ENCODE results near the gene RNF13. TPM values are rescaled to one million over a fixed set of nuclear protein-coding genes. Genes with fewer than 3 reads are reported as not detected.

RNF13 gene
- total RNA-seq, 2 experiments from 2014 or later, result 28.8 to 41.2 TPM

DNA sequence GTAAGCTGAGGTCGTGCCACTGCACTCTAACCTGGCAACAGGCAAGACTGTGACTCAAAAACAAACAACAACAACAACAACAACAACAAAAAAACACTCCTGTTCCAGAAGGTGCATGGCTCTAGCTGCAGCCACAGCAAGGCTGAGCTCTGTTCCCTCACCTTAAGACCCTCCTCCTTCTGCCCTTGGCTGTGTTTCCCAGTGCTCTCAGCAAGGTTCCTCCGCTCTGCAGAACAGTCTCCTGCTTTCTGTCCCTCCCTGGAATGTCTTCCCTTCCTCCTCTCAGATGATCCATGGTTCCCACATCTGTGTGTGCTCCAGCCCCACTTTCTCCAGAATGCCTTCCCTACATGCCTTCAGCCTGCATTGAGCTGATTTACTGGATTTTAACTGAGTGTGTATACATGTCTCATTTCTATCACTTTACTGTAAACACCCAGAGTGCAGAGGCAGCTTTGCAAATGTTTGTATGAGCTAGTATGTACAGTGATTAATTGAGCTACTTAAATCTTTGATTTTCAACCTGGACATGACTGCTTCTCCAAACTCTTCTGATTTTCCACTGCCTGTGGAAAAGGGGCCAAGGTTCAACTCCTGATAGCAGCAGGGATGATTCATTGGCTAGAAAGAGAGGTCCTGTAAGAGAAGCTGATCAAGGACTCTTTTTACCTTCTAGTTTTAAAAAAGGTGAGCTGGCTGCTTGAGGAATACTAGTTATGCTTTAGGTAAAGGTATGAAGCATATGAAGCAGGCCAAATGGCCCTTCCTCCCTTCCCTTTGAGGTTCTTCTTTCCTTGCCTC is 35.4 kb upstream of the RNF13 start:
- DNase-seq (no peak), ATAC-seq (no peak)
- H3K9me3 Mint-ChIP-seq (ENCODE audit: low read depth), result no peaks in the 10 kb centered on the region
- intact Hi-C loops (cut with DNase I, micrococcal nuclease), result loop anchor here in 1 of 2 experiments (10.0 kb wide), 1 partner anchor 407 kb away; no protein-coding TSS in a partner anchor
- peaks cover 6% of the 10 kb centered on the region for H3K27me3 Mint-ChIP-seq
- POLR2A ChIA-PET, result no interaction called here
- CTCF ChIA-PET, result interaction anchor here (0.6 to 1.7 kb wide), 5 partner anchors 9 to 246 kb away, joined by 3 to 5 read pairs (median 3); no protein-coding TSS in a partner anchor
- H3K27ac Mint-ChIP-seq, result no peak overlapping the region
- no peak overlapping the region for H3K4me3 Mint-ChIP-seq
- H3K36me3 Mint-ChIP-seq (ENCODE audit: low read depth), result no peaks in the 10 kb centered on the region
- H3K4me1 Mint-ChIP-seq, result no peaks in the 10 kb centered on the region

DNA sequence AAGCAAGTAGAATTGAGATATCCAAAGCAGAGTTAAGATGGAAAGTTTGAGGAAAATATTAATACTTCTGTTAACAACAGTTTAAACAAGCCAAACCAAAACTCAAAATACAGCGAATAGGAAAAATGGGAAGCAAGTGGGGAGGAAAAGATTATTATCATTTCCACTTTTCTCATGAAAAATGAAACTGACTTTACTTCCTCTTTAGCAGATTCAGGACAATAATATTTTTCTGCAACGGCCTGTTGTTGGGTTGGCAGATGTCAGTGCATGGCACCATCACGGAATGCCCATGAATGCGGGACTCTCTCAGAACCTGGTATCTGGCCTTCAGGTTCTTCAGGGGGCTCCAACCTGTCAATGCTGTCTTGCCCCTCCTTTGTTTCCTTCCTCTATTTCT is 31.8 kb upstream of the RNF13 start:
- no peak for ATAC-seq
- POLR2A ChIA-PET, result no interaction called here
- Mint-ChIP-seq H3K27me3 (peaks cover 6% of the 10 kb centered on the region), H3K27ac (no peak overlapping the region), H3K4me3 (no peak overlapping the region), H3K4me1 (no peaks in the 10 kb centered on the region), H3K36me3 (ENCODE audit: low read depth) (no peaks in the 10 kb centered on the region), H3K9me3 (ENCODE audit: low read depth) (no peaks in the 10 kb centered on the region)
- CTCF ChIA-PET, result interaction anchor here (0.8 to 1.6 kb wide), 2 partner anchors 10 to 27 kb away, joined by 3 to 8 read pairs; no protein-coding TSS in a partner anchor
- DNase-seq, result no peak
- intact Hi-C loops (cut with DNase I, micrococcal nuclease), result no loop called here

DNA sequence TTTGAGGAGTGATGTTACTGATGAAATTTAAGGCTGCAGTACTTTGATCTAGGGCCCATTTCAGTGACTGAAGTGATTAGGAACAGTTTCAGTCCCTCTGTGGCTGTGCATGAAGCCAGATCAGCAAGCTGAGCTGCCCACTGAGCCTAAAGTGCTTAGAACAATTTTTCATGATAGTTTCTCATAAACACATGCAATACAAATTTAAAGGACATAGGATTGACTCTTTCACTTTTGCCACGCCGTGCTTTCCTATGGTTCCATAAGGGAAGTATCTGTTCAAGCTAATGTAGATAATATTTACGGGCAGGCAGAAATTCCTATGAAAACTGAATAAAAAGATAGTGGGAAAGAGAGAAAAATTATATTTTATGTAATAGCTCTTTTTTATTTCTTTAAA is 31.3 kb upstream of the RNF13 start:
- CTCF ChIA-PET, result interaction anchor here (0.8 to 1.6 kb wide), 2 partner anchors 10 to 26 kb away, joined by 3 to 8 read pairs; no protein-coding TSS in a partner anchor
- POLR2A ChIA-PET, result no interaction called here
- Mint-ChIP-seq H3K27ac (no peak overlapping the region), H3K27me3 (peaks cover 9% of the 10 kb centered on the region), H3K9me3 (ENCODE audit: low read depth) (no peaks in the 10 kb centered on the region), H3K4me1 (no peaks in the 10 kb centered on the region), H3K36me3 (ENCODE audit: low read depth) (no peaks in the 10 kb centered on the region), H3K4me3 (no peak overlapping the region)
- no peak for DNase-seq
- ATAC-seq, result no peak
- intact Hi-C loops (cut with DNase I, micrococcal nuclease), result no loop called here

DNA sequence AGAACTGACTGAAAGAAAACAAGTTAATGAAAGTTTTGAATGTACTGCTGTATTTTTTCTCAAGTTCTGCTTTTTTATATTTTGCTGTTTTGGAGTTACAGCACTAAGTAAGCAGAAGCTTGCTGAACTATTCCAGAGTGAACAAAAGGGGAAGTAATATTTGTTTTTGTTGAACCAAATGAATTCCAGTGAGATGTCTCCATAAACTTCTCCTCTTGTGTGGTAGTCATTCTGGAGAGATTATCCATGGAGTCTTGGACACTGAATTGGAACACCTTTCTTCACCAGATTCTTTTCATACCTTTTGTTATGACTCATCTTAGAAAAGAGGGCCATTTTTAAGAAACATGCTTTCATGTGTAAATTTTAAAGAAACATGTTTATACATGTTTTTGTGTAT is 29.4 kb upstream of the RNF13 start:
- no peak overlapping the region for H3K4me3 Mint-ChIP-seq
- intact Hi-C loops (cut with DNase I, micrococcal nuclease), result no loop called here
- no peaks in the 10 kb centered on the region for H3K9me3 Mint-ChIP-seq (ENCODE audit: low read depth)
- DNase-seq (no peak), ATAC-seq (no peak)
- ChIA-PET POLR2A (no interaction called here), CTCF (no interaction called here)
- H3K27me3 Mint-ChIP-seq, result peaks cover 7% of the 10 kb centered on the region
- no peaks in the 10 kb centered on the region for H3K4me1 Mint-ChIP-seq
- no peaks in the 10 kb centered on the region for H3K36me3 Mint-ChIP-seq (ENCODE audit: low read depth)
- H3K27ac Mint-ChIP-seq, result no peak overlapping the region

DNA sequence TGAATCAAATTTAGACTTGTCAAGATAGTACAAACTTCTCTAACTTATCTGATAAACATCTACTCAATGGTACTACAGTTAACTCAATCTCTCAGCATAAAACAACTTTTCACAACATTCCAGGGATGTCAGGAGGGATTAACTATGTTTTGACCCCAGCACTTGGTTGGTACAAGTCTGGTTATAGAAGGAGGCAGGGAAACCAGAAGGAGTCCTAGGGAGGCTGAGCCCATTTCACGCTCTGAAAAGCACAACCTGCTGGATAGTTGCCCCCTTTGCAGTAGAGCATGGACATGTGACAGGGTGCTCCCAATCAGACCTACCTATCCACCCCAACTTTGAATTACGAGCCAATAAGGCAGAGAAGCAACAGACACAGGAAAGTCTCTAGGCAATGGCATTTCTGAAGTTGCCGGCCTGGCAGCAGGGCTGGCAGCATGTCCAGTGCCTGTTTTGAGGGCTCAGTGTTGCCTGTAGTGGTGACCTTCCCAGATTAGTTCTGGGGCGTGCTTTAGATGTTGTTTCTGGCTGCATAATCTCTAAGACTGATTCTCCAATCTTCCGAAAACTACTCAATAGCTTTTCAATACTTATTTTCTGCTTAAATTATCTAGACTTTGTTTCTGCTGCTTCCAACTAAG is 28.8 kb upstream of the RNF13 start:
- H3K4me3 Mint-ChIP-seq, result no peak overlapping the region
- H3K9me3 Mint-ChIP-seq (ENCODE audit: low read depth), result no peaks in the 10 kb centered on the region
- ATAC-seq, result no peak
- ChIA-PET CTCF (no interaction called here), POLR2A (no interaction called here)
- peaks cover 7% of the 10 kb centered on the region for H3K27me3 Mint-ChIP-seq
- no peak overlapping the region for H3K27ac Mint-ChIP-seq
- no peaks in the 10 kb centered on the region for H3K36me3 Mint-ChIP-seq (ENCODE audit: low read depth)
- no peaks in the 10 kb centered on the region for H3K4me1 Mint-ChIP-seq
- intact Hi-C loops (cut with DNase I, micrococcal nuclease), result no loop called here
- no peak for DNase-seq

DNA sequence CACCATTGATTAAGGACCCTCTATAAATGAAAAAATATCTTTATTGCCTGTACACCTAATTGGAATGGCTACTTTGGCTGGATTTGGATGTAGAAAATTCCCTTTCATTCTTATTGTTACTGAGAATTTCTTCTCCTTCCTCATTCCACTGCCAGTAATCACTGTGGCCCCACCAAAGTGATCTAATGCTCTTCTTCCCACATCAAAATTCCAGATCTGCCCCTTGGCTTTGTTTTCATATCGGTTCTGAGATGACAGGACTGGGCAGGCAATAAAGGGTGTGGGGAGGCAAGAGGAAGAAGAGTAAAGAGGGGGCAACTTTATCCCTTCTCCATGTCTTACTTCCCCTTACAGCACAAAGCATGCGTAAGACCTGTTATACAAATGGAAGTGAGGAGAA is 22.7 kb upstream of the RNF13 start:
- Mint-ChIP-seq H3K36me3 (ENCODE audit: low read depth) (no peaks in the 10 kb centered on the region), H3K4me1 (no peaks in the 10 kb centered on the region), H3K27ac (no peak overlapping the region), H3K27me3 (peaks cover 20% of the 10 kb centered on the region), H3K9me3 (ENCODE audit: low read depth) (no peaks in the 10 kb centered on the region), H3K4me3 (no peak overlapping the region)
- intact Hi-C loops (cut with DNase I, micrococcal nuclease), result no loop called here
- CTCF ChIA-PET, result no interaction called here
- DNase-seq (no peak), ATAC-seq (no peak)
- POLR2A ChIA-PET, result no interaction called here

DNA sequence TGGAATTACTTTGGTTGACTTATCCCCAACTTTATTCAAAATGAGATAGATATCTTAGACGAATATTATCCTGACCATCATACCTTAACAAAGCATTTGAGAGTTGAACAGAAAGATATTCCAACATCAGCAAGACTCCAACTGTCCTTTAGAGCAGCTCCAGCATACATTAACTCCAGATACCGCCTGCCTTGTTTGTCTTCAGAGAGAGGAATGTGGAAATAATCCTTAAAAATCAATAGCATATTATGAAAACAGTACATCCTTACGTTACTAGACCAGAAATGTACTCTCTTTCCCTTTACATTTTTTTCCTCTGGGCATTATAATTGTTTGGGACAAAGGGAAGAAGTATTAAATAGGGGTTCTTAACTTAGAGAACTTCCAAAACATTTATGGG is 22.3 kb upstream of the RNF13 start:
- no peak overlapping the region for H3K4me3 Mint-ChIP-seq
- no peaks in the 10 kb centered on the region for H3K36me3 Mint-ChIP-seq (ENCODE audit: low read depth)
- ChIA-PET CTCF (interaction anchor here (1.0 kb wide), 2 partner anchors 17 to 18 kb away, joined by 3 read pairs; no protein-coding TSS in a partner anchor), POLR2A (no interaction called here)
- no peak for DNase-seq
- intact Hi-C loops (cut with DNase I, micrococcal nuclease), result no loop called here
- no peak for ATAC-seq
- no peak overlapping the region for H3K27ac Mint-ChIP-seq
- peaks cover 20% of the 10 kb centered on the region for H3K27me3 Mint-ChIP-seq
- no peaks in the 10 kb centered on the region for H3K4me1 Mint-ChIP-seq
- H3K9me3 Mint-ChIP-seq (ENCODE audit: low read depth), result no peaks in the 10 kb centered on the region

DNA sequence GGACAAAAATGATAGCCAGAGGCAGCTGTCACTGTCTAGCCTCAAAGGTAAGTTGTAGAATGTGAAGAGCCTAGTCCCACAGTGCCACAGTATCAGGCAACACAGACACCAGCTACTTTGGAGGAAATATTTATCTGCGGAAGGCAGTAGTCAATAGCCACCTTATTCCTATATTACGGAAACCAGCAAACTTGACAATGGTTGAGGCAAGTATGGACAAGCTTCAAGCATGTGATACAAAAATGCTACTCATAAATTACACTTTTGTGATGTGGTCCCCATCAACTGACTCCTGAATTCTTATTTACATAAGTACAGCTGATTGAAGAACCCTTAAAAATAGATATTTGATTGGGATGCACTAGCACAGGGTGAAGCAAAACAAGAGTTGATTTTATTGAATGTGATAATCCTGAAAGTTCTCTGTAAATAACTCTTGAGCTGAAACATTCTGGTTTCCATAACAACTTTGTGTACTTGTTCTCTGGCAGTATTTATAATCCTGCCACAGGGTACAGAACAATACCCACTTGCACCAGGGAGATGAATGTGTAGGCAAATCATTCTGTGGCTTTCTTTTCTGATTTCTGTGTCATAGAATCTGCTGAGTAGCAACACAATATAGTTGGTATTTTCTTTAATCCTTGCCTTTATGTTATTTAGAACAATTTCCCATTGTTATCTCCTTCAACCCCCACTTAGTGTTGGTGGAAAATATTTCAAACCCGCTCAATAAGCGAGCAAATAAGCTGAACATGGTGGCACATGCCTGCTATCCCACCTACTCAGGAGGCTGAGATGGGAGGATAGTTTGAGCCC is 20.4 kb upstream of the RNF13 start, which contains the start of gene ANKUB1:
Gene ANKUB1 (minus strand): TSS at position 103 of the 819 bp plus-strand sequence. CDS start 188 bp downstream, outside the sequence.
- ChIA-PET POLR2A (no interaction called here), CTCF (interaction anchor here (0.7 to 2.4 kb wide), 2 partner anchors 18 to 27 kb away, joined by 3 to 7 read pairs; no protein-coding TSS in a partner anchor)
- no peak for DNase-seq
- H3K27ac Mint-ChIP-seq, result no peak within 1 kb of the TSS
- no peaks in the 10 kb centered on the region for H3K36me3 Mint-ChIP-seq (ENCODE audit: low read depth)
- no peak for ATAC-seq
- no peak within 1 kb of the TSS for H3K4me3 Mint-ChIP-seq
- no peaks in the 10 kb centered on the region for H3K4me1 Mint-ChIP-seq
- intact Hi-C loops (cut with DNase I, micrococcal nuclease), result no loop called here
- no peaks in the 10 kb centered on the region for H3K9me3 Mint-ChIP-seq (ENCODE audit: low read depth)
- peaks cover 13% of the 10 kb centered on the region for H3K27me3 Mint-ChIP-seq

DNA sequence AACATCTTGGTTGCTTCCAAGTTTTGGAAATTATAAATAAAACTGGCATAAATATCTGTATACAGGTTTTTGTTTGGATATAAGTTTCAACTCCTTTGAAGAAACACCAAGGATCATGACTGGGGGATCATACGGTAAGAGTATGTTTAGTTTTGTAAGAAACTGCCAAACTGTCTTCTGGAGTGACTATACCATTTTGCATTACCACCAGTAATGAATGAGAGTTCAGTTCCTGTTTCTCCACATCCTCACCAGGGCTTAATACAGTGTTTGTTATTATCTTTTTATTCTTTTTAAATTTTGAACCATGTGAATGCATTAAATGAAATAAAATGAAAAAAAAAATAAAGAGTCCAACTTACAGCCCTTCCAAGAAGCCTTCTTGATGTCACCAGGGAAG is 17.0 kb upstream of the RNF13 start:
- DNase-seq (no peak), ATAC-seq (no peak)
- intact Hi-C loops (cut with DNase I, micrococcal nuclease), result no loop called here
- H3K27me3 Mint-ChIP-seq, result peaks cover 18% of the 10 kb centered on the region
- ChIA-PET CTCF (no interaction called here), POLR2A (no interaction called here)
- no peak overlapping the region for H3K27ac Mint-ChIP-seq
- H3K9me3 Mint-ChIP-seq (ENCODE audit: low read depth), result no peaks in the 10 kb centered on the region
- no peak overlapping the region for H3K4me3 Mint-ChIP-seq
- no peaks in the 10 kb centered on the region for H3K36me3 Mint-ChIP-seq (ENCODE audit: low read depth)
- H3K4me1 Mint-ChIP-seq, result no peaks in the 10 kb centered on the region

DNA sequence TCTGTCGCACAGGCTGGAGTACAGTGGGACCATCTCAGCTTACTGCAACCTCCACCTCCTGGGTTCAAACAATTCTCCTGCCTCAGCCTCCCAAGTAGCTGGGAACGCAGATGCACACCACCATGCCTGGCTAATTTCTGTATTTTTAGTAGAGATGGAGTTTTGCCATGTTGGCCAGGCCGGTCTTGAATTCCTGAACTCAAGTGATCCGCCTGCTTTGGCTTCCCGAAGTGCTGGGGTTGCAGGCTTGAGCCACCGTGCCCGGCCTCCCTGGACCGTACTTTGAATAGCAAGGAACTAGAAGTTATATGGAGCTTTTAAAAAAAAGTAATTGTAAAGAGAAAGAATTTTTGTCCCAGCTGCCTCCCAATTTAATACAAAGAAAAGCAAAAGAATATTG is 12.3 kb upstream of the RNF13 start:
- no peak overlapping the region for H3K27ac Mint-ChIP-seq
- intact Hi-C loops (cut with DNase I, micrococcal nuclease), result no loop called here
- POLR2A ChIA-PET, result no interaction called here
- no peaks in the 10 kb centered on the region for H3K36me3 Mint-ChIP-seq (ENCODE audit: low read depth)
- H3K4me1 Mint-ChIP-seq, result no peaks in the 10 kb centered on the region
- no peak for DNase-seq
- H3K27me3 Mint-ChIP-seq, result peaks cover 13% of the 10 kb centered on the region
- CTCF ChIA-PET, result interaction anchor here (0.6 to 0.7 kb wide), 2 partner anchors 19 to 388 kb away, joined by 3 to 4 read pairs; no protein-coding TSS in a partner anchor
- ATAC-seq, result no peak
- no peaks in the 10 kb centered on the region for H3K9me3 Mint-ChIP-seq (ENCODE audit: low read depth)
- no peak overlapping the region for H3K4me3 Mint-ChIP-seq

DNA sequence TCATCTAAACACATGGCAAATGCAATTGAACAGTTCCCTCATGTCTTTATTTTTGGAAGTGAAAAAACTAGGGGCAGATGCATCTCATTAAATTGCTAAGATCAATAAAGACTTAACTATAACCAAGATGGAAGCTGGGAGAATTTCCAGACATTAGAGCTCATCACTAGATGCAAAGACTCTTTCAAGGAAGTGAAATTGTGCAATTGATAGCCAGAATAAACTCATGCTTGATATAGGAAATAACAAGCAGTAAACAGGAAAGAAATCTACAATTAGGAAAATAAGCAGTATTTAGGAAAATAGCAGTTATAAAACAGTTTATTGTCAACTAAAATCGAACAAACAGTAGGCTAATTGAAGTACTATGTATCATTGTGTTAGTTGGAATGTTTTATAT is 11.8 kb upstream of the RNF13 start:
- ATAC-seq (no peak), DNase-seq (no peak)
- ChIA-PET CTCF (interaction anchor here (0.6 to 1.3 kb wide), 2 partner anchors 35 to 387 kb away, joined by 3 to 6 read pairs; no protein-coding TSS in a partner anchor), POLR2A (no interaction called here)
- no peak overlapping the region for H3K4me3 Mint-ChIP-seq
- H3K9me3 Mint-ChIP-seq (ENCODE audit: low read depth), result no peaks in the 10 kb centered on the region
- intact Hi-C loops (cut with DNase I, micrococcal nuclease), result no loop called here
- no peaks in the 10 kb centered on the region for H3K36me3 Mint-ChIP-seq (ENCODE audit: low read depth)
- no peak overlapping the region for H3K27ac Mint-ChIP-seq
- peaks cover 14% of the 10 kb centered on the region for H3K27me3 Mint-ChIP-seq
- no peaks in the 10 kb centered on the region for H3K4me1 Mint-ChIP-seq

All from activated CD4-positive, alpha-beta T cell treated with anti-CD3 and anti-CD28 coated beads for 36 hours (primary cell).